COR-L47 (cell line): ENCODE results near the gene MREG.
"Not testable (repeated sequence)": the region's sequence is repeated elsewhere in the genome, so short reads cannot be mapped to it uniquely, and the experiment has no call there.

Experiments
- DNase-seq: peaks from one replicate; lab custom pipeline; 2025; lab: John Stamatoyannopoulos, UW

Gene MREG

DNA sequence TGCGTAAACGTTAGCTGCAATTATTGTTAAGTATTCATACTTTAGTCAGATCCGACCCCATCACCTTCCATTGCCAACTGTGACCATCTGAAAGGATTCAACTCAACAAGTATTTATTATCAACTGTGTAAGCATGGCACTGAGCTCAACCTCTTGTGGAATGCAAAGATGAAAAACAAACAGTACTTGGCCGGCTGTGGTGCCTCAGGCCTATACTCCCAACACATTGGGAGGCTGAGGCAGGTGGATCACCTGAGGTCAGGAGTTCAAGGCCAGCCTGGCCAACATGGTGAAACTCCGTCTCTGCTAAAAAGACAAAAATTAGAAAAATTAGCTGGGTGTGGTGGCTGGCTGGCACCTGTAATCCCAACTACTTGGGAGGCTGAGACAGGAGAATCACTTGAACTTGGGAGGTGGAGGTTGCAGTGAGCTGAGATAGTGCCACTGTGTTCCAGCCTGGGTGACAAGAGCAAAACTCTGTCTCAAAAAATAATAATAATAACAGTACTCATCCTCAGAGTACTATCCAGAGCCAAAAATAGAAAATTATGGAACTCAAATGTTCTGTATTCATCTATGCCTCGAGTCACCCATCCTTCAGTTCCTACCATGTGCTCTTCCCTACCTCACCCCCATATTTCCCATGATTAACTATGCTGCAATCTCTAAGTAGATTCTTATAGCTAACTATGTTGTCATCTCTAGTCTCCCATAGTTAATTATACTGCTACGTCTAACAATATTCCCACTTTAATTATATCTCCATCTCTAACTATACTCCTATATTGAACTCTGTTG lies 8.6 kb upstream of the MREG start:
- DNase-seq = no peak

DNA sequence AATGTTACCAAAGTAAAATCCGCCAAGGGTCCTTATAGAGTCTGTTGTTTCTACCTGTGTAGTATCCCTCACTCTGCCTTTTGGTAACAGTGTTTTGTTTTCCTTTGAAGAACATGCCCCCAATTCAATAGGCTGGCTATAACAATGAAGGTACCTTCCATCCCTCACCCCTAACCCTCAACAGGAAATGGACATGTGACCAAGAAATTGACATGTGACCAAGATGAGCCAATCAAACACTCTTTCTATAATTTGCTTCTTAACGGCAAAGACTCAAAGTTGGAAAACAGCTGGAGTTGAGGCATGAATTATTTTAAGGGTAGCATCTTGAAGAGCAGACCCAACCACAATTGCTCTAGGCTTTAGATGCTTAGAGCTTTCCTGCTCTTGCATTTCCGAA lies 5.4 kb upstream of the MREG start:
- DNase-seq = no peak

DNA sequence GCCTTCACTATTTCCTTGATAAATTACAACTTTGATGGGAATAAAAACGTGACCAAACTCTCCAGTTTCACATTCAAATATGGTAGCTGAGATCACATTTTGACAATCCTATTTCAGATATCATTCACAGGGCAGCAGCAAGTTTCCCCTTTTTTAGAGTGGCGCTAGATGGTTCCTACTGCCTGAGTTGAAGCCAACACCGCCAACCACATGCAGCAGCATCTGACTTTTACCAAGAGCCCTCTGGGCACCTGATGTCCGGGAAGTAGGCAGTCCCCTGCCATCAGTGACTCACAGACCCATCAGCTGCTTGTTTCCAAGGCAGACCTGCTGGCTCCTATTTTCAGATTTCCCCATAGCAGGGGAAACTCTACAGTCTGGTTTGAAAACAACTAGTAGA lies 4.0 kb upstream of the MREG start:
- no peak for DNase-seq

DNA sequence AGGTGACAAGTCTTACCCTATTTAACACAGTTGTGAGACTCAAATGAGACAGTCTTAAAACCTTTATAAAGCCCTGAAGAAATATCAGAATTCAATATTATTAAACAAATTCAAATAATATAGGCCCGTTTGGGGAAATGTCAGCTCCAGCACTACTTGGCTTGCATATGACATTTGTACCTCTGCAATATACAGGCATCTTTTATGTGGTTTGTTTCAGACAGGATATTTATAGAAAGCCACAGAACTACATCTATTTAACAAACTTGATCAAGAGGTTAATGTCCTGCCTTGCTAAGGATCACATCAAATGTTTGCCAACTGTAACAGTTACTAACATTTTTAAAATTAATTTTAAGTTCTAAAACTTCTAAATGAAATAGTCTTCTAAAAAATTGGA lies 3.2 kb upstream of the MREG start:
- DNase-seq = no peak

DNA sequence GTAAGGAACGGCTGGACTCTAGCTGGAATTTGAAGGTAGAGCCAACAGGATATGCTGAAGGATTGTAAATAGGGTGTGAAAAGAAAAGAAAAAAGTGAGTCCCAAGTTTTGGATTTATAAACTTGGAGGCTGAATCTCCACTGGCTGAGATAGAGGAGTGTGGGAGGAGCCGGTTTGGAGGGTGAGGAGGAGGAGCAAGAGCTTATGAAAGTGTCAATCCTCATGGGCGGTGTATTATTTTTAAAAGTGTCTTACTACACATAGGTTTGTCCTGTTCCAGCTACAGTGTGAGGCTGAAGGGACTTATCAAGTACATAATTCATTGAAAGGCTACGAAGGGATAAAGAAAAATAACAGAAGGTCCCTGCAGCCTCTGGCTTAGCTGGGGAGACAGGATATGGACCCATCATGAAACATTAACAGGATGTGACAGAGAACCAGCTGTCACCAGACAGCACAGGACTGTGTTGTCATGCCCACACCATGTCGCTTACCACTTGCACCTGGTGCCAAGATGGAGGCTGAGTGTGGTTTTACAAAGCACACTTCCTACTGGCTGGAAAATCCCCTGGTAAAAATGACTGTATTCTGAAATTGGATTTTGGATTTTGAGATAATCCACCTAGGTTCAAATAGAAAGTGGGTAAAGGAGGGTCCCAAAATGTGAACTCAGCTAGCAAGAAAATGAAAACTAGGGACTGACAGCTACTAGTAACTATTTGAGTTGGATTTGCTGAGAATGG lies 2.5 kb upstream of the MREG start:
- peak; percentile 14 for DNase-seq

DNA sequence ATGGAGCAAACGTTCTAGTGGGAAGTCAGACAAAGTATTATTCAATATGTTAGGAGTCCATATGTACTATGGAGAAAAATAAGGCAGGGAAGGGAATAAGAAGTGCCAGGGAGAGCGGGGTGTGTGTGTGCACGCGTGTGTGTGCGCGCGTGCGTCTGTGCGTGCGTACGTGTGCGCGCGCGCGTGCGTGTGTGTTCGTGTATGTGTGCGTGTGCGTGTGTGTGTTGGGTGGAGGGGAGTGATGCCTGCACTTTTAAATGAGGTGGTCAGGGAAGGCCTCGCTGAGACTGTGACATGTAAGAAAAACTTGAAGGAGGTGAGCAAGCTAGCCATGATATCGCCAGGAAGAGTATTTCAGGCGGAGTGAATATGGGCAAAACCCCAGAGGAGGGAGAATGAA lies 1.6 kb upstream of the MREG start:
- DNase-seq = no peak

DNA sequence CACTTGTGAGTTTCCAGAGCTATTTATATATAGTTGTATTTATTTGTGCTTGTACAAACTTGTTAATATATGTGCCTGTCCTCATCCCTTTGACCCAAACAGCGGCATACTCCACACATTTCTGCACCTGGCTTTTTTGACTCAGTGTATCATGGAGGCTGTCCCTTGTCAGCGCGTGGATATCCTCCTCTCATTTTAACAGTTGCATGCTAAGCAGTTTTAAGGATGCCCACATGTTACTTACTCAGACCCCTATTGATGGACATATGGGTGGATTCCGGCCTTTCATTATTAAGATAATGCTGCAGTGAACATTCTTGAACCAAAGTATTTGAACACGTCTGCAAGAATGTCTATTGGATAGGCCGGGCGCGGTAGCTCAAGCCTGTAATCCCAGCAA lies 655 bp upstream of the MREG start:
- DNase-seq = no peak

DNA sequence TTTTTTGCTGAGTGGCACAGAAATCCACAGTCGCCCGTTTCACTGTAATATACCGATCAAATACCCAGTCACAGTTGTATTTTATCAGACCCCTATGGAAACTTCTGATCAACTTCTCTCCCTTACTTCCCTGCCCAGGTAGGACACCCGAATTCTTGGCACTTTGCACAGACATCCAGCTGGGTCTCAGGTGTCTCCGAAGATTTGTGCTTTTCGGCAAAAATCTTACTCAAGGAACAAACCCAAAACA lies 596 bp downstream of the MREG start:
- DNase-seq = no peak

DNA sequence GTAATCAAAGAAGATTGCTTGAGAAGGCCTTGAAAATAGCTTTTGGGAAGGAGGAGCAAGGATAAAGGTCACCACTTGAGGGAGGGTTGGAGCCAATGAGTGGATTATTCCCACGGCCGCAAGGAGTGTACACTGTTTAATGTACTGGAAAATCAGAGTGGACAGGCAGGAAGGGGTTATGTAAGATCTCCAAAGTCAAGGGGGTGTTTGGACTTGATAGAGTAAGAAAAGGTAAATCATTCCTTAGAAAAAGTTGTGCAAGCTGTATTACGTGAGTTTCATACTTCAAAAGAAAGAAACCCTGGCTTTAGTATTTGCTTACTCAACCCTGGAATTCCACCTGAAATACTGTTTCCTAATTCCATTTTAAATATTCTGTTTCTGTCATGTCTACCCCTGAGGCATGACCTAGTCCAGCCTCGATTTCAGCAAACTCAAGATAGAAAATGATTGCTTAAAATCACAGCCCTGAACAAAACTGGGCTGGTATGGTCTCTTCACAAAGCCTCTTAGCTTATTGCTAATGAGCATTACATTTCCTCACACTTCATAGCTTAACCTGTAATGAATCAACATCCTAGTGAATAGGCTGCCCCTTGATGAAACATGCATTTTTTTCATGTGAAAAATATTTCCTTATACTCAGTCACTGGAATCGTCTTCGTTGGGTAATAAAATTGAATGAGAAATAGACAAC lies 1.1 kb downstream of the MREG start:
- no peak for DNase-seq

DNA sequence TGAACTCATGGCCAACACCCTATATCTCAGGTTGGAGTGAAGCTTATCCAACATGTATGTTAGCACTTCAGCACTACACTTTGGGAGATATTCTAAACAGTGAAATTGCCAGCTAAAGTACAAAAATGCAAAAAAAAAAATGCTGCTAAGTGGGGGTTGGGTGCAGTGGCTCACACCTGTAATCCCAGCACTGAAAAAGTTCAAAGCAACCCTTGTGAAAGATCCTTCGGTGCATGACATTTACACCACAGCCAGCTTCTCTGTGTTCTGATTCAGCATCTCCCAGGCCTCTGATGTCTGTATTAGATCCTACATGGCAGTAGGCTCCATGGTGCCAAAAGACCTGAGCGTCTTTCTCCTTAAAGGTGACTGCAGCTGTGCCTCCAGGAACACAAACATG lies 4.1 kb downstream of the MREG start:
- DNase-seq = not testable (repeated sequence)

DNA sequence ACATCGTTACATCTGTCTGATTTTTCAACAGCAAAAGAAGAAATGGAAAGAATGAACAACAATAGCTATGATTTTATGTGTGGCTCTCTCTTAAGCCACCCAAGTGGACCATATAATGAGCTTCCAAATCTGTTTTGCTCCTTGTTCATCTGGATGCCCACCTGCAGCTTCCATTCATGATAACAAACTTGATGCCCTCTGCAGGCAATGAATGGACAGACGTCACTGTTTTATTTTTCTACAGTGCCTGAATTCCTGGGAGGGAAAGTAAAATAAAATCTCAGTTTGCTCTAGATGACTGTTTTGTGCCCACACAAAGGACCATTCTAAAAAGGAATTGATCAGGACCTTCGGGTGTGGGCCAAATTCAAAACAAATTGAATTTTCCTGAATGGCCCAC lies 5.0 kb downstream of the MREG start:
- DNase-seq = no peak

DNA sequence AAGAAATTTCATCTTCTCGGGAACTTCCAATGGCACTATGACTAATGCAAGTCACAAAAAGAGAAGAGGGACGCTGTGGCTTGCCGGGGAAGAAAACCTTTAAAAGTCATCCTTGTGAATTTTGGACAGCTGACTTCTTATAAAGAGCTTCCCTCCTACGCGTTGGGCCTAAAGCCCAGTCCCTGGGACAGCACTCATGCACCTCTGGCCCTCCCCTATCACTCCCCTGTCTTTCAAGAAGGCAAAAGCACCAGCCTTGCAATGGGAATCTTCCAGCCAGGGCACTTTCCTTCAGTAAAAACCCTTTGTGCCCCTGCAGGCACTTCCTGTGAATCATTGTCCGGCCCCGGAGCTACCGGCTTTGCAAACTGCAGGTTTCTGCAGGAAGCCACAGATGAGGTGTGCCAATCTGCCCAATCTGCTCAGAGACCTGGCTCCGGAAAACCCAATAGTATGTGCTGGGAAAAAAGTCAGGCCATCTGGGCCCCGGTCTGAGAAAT lies 7.1 kb downstream of the MREG start:
- no peak for DNase-seq

DNA sequence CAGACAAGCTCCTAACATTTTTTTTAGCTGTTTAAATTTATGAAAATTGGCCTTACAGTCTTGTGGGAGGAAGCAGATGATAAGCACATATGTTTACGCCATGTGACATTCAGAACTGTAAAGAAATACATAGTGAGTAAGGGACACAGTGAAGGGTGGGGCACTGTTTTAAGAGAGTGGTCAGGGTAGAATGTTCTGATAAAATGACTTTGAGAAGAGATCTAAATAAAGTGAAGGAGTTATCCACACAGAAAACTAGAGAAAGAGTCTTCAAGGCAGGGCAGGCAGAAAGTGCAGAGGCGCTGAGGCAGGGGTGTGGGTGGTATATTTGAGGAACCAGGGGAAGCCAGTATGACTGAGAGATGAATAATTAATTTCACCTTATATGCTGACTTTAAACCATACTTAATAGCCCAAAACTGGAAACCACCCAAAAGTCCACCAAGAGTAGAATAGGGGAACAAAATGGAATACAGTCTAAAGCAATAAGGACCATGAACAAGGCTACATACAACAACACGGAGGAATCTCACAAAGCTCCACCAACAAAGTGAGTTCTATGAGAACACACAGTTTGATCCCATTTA lies 8.6 kb downstream of the MREG start:
- no peak for DNase-seq

DNA sequence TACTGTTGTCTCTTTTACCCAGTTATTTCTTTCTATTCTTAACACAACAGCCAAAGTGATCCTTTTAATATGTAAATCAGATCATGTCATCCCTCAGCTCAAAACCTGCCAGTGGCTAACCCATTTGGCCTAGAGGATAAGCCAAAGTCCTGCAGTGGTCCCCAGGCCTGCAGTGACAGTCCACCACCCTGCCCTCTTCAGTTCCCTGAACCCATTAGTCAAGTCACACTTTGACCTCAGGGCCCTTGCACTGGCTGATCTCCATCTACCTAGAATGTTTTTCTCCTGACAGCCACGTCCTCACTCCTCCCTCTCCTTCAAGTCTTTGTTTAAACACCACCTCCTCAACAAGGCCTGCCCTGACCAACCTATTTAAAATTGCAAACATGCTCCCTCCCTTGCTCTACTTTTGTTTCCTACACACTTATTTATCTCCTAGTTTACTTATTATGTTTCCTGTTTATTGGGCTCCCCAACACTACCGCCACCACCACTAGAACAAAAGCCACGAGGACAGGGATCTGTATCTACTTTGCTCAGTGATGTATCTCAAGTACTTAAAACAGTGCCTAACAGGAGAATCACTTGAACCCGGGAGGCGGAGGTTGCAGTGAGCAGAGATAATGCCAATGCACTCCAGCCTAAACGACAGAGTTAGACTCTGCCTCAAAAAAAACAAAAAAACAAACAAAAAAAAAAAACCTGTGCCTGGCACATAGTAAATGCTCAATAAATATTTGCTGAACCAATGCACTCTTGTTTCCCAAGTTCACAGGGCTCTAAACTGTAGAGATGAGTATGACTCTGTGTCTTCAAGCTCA lies 9.3 kb downstream of the MREG start:
- DNase-seq = no peak

DNA sequence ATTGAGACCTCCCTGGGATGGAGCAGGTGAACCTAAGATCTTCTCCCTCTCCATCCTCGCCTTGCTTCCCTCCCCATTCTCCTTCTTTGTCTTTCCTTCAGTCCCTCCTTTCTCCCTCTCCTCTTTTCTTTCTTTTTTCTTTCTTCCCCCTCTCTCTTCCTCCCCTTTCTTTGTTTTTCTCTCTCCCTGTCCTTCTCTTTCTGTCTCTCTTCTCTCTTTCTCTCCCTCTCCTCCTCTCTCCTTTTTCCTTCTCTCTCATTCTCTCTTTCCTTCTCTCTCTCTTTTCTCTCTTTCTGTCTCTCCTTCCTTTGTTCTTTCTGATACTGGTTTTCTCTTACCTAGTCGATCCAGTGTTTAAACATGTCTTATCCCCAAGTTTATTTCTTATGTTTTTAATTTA lies 10.7 kb downstream of the MREG start:
- DNase-seq = no peak

DNA sequence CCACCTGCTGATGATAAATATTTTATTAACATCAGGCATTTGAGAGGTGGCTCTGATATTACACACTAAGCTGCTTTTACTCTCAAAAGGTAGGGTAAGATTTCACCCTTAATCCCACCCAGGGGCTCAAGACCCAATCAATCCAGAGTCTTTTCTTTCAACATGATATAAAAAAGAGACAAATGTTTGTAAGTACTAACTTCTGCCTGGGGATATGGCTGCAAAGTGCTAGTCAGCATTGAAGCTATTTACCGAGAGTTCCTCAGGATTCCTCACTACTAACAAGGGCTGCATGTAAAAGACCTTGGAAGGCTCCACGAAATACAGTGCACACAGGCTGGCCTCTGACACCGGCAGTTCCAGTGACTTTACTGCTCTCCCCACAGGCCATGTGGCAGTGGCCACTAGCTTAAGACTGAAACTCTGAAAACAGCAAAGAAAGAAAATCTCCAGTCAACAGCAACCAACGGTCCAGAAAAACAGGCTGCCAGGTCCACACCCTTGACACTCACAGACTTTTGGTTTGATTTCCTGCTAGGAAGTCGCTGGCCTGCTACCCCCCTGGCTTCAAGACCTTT lies 11.2 kb downstream of the MREG start:
- DNase-seq = no peak

DNA sequence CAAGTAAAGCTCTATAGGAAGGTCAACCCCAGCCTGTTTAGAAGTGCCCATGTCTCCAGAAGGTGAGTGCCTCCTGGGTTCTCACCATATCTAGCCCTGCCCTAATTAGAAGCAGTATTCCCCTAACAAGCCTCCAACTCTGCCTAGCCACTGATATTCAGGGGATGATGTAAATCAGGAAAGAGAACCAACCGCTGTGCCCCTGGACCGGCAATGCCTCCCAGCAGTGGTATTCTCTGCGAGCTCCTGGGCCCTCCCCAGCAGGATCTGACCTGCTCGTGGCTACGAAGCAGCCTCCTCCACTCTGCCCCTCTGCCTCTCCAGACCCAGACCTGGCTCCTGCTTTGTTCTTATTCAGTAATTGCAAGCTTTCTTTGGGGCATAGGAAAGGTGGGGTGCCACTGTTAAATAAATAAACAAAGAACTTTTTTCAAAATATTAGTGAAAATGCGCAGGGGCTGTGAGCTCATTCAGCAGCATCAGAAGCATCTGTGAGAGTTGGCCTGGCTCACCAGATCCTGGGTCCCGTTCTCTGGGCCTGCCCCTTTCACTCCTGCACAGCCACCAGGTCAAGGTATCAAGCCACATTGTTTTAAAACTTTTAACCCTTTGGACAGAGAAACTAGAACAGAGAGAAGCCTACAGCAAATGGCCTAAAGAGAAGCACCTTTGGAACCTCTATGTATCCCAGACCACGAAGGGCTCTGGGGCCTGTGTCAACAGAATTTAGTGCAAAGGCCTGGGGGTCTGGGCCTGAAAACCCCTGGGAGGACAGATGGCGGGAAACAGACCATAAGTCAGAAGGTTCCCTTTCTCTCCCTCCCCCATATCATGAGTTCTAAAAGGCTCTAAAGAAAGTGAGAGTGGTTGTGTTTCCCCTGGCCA lies 11.9 kb downstream of the MREG start:
- DNase-seq = no peak

DNA sequence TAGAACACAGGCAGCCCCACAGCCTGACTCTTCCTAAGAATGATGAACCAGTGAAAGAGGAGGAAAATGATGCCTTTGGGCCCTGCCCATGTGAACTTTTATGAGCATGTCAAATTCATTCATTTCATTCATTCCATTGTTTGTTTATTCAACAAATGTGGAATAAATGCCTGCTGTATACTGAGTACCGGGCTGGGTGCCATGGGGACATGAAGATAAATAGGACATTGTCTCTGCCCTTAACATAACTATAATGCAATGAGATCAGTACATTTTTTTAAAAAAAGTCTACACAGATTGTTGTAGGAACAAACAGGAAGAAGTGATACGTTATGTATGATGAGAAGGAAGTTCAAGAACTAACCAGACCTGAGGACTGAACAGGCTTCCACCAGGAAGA lies 14.7 kb downstream of the MREG start:
- no peak for DNase-seq

DNA sequence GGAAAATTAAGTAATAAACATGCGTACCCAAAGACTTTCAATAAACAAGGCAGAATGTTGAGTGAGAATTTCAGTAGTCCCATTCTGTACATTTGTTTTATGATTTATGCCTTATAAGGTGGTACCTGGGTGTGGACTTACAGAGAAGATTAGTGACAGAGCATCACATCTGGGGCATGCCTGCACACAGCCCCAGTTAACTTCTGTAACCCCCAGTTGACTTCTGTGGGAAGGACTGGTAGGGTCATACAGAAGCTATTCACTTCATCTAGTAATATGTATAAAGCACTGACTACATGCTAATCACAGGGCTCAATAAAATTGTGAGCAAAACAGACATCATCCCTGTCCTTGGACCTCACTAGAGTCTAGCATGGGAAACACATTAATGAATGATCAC lies 16.1 kb downstream of the MREG start:
- DNase-seq = no peak

DNA sequence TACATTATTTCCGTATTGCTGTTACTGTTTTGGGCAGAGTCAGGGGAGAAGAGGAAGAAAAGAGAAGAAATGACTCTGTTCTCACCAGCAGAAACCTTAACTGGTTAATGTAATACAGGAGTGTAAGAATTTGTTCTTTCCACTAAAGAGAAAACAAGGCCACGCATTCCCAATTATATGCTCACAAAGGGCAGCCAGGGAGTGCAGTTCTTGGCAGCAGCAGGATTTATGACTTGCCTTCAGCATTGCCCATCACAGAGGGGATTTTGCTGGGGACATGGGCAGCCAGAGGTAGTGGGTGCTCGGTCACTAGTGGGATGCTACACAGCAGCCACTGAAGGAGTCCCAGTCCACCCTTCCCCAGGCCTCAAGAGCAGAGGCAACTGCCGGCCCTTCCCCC lies 18.4 kb downstream of the MREG start:
- DNase-seq = no peak
